Activated gamma-delta T cell (primary cell): ENCODE results near the gene COLEC12.

Source experiments
- DNase-seq: peaks from one replicate; lab custom pipeline; 2025; lab: John Stamatoyannopoulos, UW

The COLEC12 gene

DNA sequence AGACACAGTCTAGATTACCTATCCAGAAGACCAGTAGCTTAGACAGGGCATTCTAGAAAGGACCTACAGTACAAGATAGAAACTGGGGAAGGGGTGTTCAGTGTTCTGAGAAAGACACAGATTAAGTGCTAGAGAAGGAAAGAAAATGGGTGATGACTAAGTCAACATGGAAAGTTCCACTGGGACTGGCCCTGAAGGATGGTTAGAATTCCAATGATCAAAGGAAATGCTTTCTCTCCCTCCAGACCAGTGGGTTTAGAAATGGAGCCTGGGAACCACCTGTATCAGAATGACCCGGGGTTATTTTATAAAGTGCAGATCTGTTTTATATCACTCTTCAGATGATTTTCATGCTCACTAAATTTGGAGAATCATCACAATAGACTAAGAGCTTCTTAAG is 5.8 kb upstream of the COLEC12 start:
- DNase-seq: no peak

DNA sequence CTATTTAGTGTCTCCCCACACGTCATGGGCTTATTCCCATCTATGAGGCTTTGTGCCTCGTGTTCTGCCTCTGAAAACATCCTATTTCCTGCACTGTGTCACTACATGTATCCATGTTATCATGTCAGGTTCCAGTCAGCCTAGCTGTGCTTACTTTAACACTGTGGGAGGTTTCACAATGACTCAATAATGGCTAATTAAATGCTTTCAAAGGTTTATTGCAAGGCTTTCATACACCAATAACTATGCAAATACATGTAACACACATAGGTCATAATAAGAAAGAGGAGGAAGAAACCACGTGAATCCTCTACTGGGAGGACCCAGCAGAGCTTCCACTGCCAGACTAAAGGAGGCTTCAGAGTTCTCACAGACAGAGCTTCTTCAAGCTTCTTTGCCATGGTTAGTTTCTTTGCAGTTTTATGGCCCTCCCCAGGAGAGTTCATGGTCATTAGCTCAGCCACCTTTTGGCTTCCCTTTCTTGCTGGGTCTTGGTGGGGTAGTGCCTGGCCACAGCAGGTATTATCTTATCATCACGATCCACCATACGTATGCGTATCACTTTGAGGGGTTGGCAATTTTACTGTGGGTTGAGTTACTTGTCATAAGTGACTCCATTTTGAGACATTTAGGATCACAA is 5.1 kb upstream of the COLEC12 start:
- no peak for DNase-seq

DNA sequence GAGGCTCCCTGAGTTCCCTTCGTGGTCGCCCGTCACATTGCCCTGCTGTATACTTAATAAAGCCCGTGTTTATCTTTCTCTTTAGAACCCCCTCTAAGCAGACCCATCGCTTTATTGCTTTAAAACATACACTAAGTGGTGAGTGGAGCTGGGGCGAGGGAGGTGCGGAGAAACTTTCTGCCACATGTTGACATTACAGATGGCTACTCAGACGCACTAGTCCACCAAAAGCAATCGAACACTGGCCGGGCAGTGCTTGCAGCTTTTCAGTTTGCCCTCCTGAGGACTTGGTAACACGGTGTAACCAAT is 859 bp upstream of the COLEC12 start:
- no peak for DNase-seq

DNA sequence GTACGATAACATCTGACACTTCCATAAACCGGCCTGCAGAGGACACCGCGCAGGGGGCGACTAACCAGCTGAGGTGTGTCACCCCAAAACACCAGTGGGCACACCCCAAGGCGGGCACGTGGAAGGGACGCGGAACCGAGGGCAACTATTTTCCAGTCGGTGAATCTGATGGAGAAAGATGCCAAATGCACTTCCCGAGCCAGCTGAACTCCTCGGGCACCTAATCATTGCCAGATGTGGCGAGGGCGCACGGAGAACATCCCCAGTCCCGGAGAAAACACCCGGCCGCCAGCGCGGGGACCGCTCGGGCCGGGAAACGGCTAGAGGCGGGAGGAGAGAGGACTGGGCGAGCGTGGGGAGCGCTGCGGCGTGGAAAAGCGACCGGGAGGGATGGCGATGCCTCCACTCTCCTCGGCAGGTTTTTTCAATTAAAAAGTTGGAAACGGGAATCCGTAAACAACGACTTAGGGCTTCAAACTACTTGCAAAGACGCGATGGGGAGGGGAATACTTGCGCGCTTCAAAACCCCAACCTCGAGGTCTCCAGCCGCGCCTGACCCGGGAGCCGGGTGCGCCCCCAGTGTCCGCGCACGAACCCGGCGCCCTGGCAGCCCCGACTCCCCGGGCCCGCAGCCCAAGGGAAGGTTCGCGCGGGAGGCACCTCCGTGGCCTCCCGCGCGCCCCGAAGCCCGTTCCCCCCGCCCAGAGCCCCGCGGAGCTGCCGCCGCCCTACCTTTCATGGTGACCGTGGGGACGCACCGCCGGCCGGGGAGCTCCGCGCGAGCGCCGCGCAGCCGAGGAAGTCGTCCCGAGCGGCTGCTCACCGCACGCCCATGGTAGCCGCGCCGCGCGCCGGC is 497 bp downstream of the COLEC12 start:
- no peak for DNase-seq

DNA sequence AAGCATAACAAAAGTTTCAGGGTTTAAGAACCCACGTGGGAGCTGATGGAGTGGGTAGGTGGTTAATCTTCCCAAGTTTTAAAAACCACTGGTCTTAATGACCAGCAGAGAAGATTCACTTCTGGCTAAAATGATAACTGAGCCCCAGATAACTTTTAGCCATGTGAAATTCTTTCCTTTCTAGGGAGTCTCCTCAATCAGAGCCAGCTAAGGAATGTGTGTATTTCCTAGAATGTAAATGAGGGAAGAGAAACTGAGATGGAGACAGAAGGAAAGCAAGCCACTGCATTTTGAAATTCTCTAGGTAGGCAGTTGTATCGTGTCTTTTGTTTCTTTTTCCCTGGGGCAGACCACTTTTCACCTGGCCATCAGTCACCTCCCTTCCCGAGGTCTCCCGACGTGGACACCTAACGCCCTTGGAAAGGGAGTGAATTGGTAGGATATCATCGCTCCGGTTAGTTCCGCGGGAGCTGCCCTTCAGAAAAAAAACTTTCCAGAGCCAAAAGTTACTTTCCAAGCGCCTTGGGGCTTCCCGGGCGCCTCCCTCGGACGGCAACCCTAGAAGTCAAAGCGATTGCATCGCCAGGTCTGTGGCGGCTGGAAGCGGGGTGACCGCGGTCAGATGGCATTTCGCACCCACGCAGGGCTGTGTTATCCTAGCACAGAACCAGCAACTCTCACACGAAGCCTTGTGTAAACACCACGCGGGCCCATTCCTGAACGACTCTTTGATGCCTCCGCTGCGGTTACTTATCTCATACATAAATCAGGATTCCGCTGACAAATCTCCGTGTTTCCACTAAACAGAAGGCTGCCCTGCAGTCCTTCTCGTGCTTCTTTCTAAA is 1.3 kb downstream of the COLEC12 start:
- DNase-seq: no peak

DNA sequence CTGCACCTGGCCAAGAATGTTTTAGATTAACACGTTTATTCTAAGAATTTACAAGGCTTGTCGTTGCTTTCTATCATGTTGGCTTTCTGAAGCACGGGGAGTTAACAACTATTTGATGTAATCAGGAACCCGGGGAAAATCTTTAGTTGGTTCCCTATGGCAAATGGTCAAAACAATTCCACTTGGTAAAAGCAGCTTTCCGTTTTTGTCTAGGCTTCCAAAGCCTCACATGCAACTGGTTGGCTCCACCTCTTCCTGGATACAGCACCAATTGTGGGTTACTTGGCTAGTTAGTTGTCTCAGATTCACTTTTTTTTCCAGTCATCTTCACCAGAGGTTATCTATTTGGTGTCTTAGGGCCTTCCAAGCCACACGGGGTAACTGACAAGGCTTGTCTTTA is 2.8 kb downstream of the COLEC12 start:
- no peak for DNase-seq

DNA sequence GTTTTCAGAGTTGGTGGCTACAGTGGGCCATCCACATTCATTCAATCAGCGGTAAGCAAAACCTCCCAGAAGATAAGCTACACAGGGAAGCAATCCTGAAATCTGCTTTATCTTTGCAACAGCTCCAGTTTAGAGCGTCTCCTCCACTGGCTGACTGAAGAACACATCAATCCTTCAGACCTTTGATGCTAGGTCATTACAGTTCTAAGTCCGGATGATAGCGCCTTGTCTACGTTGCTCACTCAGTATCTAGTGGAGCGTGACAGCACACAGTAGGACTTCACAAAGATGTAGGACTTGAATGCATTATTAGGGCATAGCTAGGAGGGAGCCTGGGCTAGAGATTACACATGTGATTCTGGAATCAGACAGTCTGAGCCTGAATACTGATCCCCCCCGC is 5.0 kb downstream of the COLEC12 start:
- no peak for DNase-seq

DNA sequence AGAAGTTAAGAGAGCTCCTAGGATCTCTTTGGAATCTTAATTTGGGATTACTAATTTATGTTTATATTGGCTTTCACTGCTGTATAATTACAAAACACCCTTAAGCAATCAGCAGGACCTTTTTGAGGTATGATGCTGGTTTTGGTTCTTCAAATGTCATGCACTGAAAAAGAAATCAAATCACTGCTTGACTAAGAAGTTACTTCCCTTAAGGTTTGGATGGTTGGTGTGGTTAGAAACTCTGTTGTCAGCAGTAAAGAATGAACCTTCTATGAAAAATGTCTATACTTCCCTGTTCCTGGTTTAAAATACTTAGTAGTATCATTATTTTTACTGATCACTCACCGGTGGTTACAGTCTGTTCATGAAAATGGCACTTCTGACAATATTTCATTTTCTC is 5.5 kb downstream of the COLEC12 start:
- no peak for DNase-seq

DNA sequence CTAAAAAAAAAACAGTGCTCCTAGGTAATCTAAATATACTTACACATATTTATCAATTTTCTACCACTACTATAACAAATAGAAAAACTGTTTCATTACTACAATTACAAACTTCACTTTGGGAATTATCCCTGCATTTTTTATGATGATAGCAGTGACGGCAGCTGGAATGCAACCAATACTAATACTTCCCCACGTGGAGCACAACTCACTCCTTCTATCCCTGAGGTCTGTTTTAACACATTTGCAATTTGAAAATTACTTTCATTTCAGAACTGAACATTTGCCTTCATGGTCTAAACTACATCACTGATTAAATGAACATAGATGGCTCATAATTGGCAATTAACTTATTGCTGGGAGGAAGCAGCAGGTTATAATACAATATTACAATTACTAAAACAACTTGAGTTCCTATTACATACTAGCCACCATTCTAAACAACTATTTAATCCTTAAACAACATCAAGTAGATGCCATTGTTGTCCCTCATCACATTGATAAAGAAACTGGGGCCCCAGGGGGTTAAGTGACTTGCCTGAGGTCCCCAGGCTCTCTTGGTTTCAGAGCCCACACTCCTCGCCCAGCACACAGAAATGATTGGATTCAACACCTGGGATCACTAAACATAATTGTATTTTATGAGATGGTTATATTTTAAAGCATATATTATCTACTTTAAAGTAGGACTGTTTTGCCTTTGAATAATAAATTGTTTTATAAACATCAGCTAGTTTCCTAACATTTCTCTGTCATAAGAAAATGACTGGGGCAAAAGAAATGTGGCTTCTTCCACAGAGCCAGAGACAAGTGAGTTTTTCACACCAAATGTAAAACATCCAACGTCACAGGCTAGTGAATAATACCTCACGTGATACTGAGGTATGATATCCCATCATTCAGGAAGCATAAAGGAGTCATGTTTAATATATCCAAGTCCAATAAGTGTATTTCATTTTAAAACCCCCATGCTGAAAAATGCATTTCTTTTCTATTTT is 6.2 kb downstream of the COLEC12 start:
- no peak for DNase-seq

DNA sequence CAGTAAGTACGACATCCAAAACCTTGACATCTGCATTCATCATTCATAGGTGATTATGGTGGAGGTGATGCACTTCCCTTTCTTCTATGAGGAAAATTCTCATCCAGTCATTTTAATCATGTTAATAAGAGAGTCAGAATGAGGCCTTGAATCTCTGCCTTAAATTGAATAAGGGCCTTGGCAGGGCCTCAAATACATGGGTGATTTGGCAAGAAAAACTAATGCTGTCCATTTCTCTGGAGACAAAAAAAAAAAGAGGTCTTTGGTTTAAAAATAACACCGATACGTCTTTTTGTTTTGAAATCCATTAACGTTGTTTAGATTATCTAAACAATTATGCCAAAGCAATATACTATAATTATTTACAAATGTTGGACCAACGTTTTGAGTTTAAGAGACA is 8.1 kb downstream of the COLEC12 start:
- no peak for DNase-seq

DNA sequence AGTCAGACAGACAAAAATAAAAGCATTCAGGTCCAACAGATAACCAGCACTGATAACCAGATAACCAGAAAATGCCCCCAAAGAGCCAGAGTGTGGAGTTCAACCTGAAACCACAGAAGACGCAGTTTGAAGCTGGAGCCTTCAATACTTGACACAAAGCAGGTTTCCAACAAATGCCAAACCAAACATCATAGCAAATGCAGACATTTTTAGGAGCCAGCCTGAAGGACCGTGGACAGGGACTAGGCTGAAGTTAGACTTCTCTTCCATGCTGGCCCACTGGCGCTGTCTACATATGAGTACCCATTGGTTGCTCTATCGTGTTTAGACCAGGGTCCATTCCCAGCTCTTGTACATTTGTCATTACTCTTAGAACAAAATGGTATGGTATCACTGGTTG is 9.9 kb downstream of the COLEC12 start:
- DNase-seq: no peak

DNA sequence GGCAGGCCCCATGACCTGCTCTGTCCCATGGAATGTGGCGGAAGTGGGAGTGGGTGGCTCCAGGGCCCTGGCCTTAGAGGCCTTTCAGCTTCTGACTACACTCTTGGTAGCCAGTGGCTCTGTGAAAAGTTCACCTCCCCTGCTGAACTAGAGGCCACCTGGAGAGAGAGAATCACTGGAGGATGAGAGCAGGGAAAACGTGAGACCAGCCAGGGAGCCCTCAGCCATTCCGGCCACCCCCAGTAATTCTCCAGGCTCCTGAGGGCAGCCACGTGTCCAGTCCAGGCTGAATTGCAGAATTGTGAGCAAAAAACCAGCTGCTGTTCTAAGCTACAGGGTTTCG is 10.5 kb downstream of the COLEC12 start:
- no peak for DNase-seq

DNA sequence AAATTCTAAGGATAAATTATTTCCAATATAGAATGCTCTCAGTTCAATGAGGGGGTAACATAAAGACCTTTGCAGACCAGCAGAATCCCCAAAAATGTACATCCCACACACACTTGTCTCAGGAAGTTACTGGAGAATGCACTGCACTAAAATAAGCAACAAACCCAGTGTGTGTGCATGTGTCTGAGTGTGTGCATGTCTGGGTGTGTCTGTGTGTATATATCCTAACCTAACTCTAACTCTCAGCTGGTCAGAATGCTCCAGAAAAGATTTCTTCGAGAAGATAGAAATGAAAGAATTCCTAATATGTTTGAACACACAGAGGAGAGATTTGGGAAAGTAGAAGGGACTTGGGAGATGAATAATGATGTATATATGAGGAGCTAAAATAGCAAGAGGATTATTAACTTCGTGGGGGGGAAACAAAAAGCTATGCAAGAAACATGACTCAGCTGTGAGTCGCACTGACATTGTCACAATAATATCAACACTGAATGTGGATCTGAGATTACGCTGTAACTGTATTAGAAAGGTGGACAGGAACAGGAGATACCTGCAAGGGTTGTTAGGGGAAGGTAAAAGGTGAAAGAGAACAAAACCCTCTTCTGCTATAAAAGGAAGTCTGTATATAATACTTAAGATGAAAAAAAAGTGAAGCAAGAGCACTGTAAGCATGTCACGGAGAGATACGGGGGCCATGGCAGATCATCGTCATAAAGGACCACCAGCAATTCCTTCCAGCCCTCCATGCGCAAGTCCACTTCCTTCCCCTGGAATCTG is 11.1 kb downstream of the COLEC12 start:
- no peak for DNase-seq

DNA sequence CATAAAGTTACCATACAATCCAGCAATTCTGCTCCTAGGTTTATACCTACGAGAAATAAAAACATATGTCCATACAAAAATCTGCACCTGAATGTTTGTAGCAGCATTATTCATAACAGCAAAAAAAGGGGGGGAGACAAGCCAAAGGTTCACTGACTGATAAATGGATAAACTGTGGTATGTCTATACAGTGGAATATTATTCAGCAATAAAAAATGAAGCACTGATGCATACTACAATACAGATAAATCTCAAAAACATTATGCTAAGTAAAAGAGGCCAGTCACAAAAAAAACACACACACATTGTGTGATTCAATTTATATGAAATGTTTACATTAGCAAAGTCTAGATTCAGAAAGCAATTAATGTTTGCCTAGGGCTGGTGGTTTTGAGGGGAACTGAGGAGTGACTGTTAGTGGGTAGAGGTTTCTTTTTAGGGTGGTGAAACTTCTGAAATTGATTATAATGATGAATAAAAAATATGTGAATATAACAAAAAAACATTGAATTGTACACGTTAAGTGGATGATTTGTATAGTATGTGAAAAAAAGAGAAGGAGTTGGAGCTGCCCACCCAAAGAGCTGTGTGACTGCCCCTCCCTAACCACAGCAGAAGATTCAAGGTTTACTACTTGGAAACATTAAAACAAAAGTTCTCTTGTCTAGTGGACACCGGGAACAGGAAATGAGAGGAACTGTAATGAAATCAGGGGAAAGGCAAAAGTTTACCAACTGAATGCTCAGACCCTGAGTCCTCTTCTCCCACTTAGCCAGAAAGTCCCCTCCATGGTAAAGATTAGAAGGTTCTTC is 13.4 kb downstream of the COLEC12 start:
- DNase-seq: no peak

DNA sequence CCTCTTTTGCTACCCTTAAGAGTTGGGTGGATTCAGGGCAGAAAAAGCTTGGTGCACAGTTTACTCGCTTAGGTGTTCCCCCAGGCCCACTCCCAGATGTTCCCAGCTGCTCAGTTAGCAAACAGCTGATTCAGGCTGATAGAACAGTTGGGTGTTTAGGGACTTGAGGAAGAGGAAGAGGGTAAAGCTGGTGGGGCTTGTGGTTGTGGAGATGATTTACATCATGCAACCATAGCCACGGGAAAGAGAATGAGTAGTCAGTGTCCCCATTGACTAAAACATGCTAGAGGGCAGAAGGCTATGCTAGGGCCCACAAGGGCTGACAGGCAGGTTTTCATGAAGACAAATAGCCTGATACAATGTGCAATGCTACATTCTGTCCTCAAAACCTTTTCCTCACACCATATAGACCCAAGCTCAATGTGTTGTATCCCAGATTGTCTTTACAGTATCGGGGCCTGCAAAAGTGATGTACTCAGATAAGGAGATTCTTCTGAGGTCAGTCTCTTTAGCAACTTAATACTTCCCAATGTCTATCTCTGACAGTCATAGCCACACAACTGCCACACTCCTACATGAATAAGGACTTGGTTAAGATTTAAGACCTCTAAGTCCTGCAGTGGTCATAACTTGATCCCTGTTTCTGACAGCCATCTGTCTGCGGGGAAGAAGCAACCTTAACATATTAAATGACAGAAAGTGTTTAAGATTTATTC is 15.6 kb downstream of the COLEC12 start:
- DNase-seq: no peak

DNA sequence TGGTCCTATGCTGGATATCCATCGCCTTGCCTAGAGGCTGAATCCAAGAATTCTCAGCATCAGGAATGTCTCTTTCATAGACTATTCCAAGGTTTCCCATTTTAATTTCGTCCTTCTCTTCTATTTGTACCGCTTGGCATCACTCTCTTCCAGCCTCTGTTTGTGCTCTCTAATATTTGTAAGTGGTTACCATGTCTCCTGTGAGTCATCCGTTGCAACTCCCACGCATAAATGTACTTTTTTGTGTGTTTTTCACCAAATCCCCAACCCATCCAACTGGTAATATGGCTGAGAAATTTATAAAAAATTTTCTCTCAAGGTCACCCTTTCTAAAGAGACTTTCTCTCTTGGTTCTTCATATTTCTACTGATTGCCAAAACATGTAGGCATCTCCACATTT is 21.8 kb downstream of the COLEC12 start:
- DNase-seq: no peak

DNA sequence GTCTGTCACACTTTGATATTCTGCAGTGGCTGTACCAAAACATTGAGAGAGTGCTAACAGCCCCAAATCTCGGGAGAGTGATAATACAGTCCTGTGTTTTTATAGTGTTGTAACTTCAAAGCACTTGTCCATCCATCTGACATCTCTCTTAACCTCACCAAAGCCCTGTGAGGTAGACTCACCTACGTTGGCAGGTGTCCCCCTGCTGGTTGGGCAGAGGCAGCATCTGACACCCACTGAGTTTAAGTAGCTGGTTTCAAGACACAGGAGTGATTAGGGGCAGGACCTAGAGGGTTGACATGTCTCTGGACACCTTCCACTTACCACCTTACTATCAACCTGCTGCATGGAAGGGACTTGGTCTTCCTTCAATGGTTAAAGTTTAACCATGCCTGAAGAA is 22.9 kb downstream of the COLEC12 start:
- no peak for DNase-seq

DNA sequence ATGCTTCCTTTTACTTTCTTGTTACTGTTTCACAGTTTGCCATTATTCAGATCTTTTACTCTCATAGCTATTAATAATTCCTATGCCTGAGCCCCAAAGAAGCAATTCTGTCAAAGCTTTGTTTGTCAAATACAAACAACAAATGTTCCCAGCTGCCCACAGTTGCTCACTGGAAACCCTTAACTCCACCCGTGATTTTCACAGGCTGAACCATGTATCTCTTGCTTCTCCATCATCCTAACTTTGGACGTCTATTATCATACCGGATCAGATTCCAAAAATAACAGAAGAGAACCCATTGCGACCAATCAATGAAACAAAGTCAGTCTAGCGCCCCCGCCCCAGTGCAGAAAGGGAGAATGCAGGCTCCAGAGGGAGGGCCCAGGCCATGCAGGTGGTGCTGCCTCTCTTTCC is 24.2 kb downstream of the COLEC12 start:
- DNase-seq: no peak
